Type B pancreatic cell (in vitro differentiated cells): Measurements from ENCODE around the gene HOTAIR. TPM values are rescaled to one million over a fixed set of nuclear protein-coding genes. Genes with fewer than 3 reads are reported as not detected.
A peak's percentile ranks its signal among the peaks of the same experiment; 100 is the strongest.

Experiments
- DNase-seq: peaks from one replicate; pipeline ENCODE4 v3.0.0; 2021; ENCODE audit warnings: mixed read lengths; ENCODE audit not compliant: unreplicated experiment; ENCODE audit errors: extremely low spot score
- H3K27ac Mint-ChIP-seq: 2 replicates; pipeline ENCODE4 v1.8.0; 2021; ENCODE audit warnings: mild to moderate bottlenecking, mixed read lengths
- H3K27me3 Mint-ChIP-seq: 2 replicates; pipeline ENCODE4 v1.8.0; 2021; ENCODE audit warnings: mixed read lengths
- H3K36me3 Mint-ChIP-seq: 2 replicates; pipeline ENCODE4 v1.8.0; 2021; ENCODE audit warnings: mixed read lengths
- H3K4me1 Mint-ChIP-seq: one replicate; pipeline ENCODE4 v1.8.0; 2021; ENCODE audit warnings: mixed read lengths; ENCODE audit not compliant: unreplicated experiment
- H3K4me3 Mint-ChIP-seq: 2 replicates; pipeline ENCODE4 v1.8.0; 2021; ENCODE audit warnings: mild to moderate bottlenecking, mixed read lengths
- H3K9me3 Mint-ChIP-seq: 2 replicates; pipeline ENCODE4 v1.8.0; 2021; ENCODE audit warnings: mixed read lengths
- total RNA-seq: library from RNA; stranded (reverse); gene quantifications from 2 replicates; pipeline ENCODE4 v1.2.1, GENCODE V29; 2021; ENCODE audit warnings: low replicate concordance
- TF ChIP-seq, protein P1 (sequence below): fragments of 200-600 bp; sonication (generic); conservative IDR thresholded peaks from 2 replicates; pipeline ENCODE4 v1.5.0; 2021; ENCODE audit warnings: antibody characterized with exemption, mild to moderate bottlenecking

Gene HOTAIR
- total RNA-seq, 1 donor from 2014 or later: not detected

DNA sequence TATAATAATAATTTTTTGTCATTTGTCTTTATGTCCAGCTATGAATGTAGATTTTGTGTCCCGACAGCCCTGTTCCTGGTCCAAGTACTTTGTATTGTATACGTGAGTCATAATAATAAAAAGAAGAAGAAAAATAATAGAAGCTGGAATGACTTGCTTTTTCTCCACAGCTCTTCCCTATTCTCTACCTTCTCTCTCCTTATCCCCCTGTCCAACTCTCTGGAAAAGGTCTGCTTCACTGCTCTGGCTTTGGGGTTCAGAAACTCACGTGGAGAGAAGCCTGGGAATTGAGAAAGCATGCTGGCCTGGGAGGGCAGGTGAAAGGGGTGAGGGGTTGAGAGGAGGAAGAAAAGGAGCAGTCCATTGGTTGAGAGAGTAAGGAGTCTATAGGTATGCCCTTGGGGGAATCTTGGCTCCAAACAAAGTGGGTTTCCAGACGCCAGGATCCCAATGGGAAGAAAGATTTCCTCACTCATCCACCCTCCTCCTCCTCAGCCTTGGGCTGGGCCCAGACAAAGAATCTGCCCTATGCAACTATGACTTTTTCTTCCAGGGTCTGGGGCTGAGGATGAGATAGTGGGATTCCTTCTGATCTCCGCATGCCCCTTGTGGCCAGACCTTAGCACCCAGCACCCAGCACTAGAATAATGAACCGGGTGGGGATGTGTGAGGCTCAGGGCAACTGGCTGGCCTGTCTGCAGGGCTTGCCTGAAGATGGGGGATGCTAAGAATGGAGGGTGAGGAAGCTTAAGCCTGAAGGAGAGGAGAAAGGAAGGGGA lies 38.1 kb upstream of the HOTAIR start:
- no peak for DNase-seq
- Mint-ChIP-seq H3K36me3 (no peaks in the 10 kb centered on the region), H3K4me1 (peaks cover 15% of the 10 kb centered on the region), H3K9me3 (no peaks in the 10 kb centered on the region), H3K4me3 (no peak overlapping the region), H3K27me3 (peaks cover 99% of the 10 kb centered on the region), H3K27ac (no peak overlapping the region)
- TF ChIP-seq, protein P1, sequence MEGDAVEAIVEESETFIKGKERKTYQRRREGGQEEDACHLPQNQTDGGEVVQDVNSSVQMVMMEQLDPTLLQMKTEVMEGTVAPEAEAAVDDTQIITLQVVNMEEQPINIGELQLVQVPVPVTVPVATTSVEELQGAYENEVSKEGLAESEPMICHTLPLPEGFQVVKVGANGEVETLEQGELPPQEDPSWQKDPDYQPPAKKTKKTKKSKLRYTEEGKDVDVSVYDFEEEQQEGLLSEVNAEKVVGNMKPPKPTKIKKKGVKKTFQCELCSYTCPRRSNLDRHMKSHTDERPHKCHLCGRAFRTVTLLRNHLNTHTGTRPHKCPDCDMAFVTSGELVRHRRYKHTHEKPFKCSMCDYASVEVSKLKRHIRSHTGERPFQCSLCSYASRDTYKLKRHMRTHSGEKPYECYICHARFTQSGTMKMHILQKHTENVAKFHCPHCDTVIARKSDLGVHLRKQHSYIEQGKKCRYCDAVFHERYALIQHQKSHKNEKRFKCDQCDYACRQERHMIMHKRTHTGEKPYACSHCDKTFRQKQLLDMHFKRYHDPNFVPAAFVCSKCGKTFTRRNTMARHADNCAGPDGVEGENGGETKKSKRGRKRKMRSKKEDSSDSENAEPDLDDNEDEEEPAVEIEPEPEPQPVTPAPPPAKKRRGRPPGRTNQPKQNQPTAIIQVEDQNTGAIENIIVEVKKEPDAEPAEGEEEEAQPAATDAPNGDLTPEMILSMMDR: no peak

DNA sequence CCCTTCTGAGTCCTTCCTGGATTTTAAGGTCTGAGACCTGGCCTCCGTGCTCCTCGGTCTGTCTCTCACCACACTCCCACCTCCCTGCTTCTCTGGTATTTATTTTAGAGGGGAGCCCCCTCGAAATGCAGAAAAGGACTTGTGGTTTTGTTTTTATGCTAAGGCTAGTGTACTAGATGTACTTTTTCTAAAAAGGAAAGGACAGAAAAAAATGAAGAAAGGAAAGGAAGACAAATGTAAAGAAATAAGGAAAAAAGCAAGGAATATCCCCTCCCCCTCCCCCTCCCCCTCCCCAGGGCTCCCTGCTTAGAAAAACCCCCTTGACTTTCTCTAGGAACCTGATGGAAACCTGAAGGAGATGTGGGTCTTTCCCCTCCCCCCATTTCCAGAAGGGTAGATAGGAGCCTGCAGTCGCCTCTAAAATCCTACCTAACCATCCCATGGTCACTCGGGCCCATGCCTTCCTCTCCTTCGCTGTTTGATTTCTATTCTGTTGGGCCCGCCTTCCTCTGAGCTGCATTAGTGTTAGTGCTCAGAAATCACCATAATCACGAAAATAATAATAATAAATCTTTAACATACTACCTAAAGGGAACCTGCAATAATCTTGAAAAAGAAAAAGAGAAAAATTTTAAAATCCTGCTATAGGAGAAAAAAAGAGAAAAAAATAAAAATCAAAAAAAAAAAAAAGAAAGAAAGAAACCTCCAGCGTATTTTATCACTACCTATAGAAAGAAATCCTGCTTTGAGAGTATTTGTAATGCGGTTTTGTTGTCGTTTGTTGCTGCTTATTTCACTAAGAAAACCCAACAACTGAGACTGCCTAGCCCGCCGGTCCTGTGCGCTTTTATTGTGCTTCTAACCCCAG lies 37.1 kb upstream of the HOTAIR start:
- H3K4me1 Mint-ChIP-seq: peaks cover 9% of the 10 kb centered on the region
- H3K27ac Mint-ChIP-seq: no peak overlapping the region
- peaks cover 99% of the 10 kb centered on the region for H3K27me3 Mint-ChIP-seq
- H3K4me3 Mint-ChIP-seq: no peak overlapping the region
- TF ChIP-seq, protein P1: no peak
- H3K9me3 Mint-ChIP-seq: no peaks in the 10 kb centered on the region
- DNase-seq: no peak
- H3K36me3 Mint-ChIP-seq: no peaks in the 10 kb centered on the region

DNA sequence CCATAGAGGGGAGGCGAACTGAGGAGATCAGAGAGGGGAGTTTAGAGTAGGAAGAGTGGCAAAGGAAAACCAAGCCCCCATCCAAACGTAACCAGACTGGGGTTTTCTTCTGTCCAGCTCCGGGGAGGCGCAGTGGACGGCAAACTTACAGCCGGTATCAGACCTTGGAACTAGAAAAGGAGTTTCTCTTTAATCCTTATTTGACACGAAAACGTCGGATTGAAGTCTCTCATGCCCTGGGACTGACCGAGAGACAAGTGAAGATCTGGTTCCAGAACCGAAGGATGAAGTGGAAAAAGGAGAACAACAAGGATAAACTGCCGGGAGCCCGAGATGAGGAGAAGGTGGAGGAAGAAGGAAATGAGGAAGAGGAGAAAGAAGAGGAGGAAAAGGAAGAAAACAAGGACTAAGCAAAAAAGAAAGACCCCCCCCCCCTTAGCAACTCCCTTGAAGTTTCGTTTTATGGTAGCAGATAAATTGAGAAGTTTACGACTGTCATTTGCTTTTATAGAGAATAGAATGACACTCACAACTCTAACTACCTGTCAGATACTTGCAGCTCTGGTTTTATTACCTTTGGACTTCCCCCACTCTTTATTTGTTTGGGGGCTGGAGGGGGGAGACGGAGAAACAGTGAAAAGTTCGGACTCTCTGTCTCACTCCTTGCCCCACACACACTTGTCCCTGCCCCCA lies 36.4 kb upstream of the HOTAIR start:
- DNase-seq: no peak
- Mint-ChIP-seq H3K4me3 (peak overlapping the region; percentile 29), H3K4me1 (peaks cover 12% of the 10 kb centered on the region), H3K36me3 (no peaks in the 10 kb centered on the region), H3K27me3 (peaks cover 99% of the 10 kb centered on the region), H3K27ac (no peak overlapping the region), H3K9me3 (no peaks in the 10 kb centered on the region)
- TF ChIP-seq, protein P1: no peak

DNA sequence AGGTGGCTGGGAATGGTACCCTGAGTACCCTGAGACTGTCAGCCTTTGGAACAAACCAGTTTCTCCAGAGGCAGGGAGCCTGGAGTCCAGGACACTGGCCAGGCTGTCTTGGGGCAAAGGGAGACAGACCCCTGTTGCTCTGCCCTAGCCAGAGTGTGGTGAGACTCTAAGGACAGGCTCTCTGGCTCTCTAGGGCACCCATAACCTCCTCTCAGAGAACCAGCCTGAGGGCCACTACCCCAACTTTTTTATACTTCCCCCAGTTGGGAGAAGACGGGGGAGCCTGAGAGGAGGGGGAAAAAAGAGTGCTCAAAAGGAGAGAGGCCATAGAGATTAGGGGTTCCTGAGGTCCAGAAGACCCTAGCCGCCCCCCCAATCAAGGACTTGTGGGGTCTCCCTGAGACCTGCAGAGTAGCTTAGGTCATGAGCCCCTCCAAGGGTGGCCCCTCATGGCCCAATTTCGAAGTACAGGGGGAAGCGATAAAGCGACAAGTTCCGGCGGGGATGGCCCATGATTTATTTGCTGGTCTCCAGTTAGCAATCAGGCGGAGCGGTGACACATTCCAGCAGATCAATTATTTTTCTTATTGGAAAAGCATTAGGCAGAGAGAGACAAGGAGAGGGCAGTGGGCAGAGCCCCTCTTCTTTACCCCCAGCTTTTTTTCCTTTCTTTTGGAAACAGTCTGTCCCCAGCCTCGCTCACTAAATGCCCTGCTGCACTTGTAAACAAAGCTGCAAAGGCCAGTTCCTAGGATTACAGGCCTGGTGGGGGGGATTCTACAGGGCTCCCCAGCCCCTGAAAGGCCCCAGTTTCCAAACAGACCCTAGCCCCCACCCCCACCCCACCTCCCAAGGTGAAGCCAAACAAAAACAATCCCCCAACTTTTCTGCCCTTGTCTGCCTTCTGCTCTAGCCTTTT lies 35.6 kb upstream of the HOTAIR start:
- H3K27ac Mint-ChIP-seq: peak overlapping the region; percentile 46
- H3K4me1 Mint-ChIP-seq: peaks cover 19% of the 10 kb centered on the region
- no peaks in the 10 kb centered on the region for H3K9me3 Mint-ChIP-seq
- peaks cover 99% of the 10 kb centered on the region for H3K27me3 Mint-ChIP-seq
- DNase-seq: no peak
- H3K36me3 Mint-ChIP-seq: no peaks in the 10 kb centered on the region
- H3K4me3 Mint-ChIP-seq: peak overlapping the region; percentile 86
- TF ChIP-seq, protein P1: no peak
